Neuronal stem cell (in vitro differentiated cells): ENCODE results near the gene COMMD7.

Experiments used
- DNase-seq: peaks from one replicate; pipeline ENCODE4 v3.0.0-alpha.2; 2013; ENCODE audit warnings: low spot score
- H2AFZ ChIP-seq: one replicate; pipeline ENCODE4 v1.6.1; 2013; ENCODE audit warnings: mild to moderate bottlenecking, low read length, inconsistent platforms
- H2AK5ac ChIP-seq: 2 replicates; pipeline ENCODE4 v1.6.1; 2013; ENCODE audit warnings: low read depth, mild to moderate bottlenecking, inconsistent platforms, low read length, moderate library complexity, mixed read lengths
- H2BK120ac ChIP-seq: 2 replicates; pipeline ENCODE4 v1.6.1; 2013; ENCODE audit warnings: low read depth, mild to moderate bottlenecking, inconsistent platforms, low read length, moderate library complexity, mixed read lengths
- H2BK12ac ChIP-seq: one replicate; pipeline ENCODE4 v1.6.1; 2013; ENCODE audit warnings: low read length, inconsistent platforms
- H2BK15ac ChIP-seq: 2 replicates; pipeline ENCODE4 v1.6.1; 2013; ENCODE audit warnings: mild to moderate bottlenecking, low read length, inconsistent platforms, mixed read lengths
- H2BK5ac ChIP-seq: one replicate; pipeline ENCODE4 v1.6.1; 2013; ENCODE audit warnings: inconsistent platforms, mild to moderate bottlenecking, low read length, moderate library complexity
- H3K14ac ChIP-seq: one replicate; pipeline ENCODE4 v1.6.1; 2013; ENCODE audit warnings: low read length, inconsistent platforms
- H3K18ac ChIP-seq: 2 replicates; pipeline ENCODE4 v1.6.1; 2013; ENCODE audit warnings: low read length, inconsistent platforms
- H3K23ac ChIP-seq: 2 replicates; pipeline ENCODE4 v1.6.1; 2013; ENCODE audit warnings: low read depth, mild to moderate bottlenecking, mixed read lengths, low read length, inconsistent platforms; ENCODE audit not compliant: poor library complexity
- H3K27ac ChIP-seq: replicated peaks from 3 replicates; pipeline ENCODE4 v1.5.1; 2013; ENCODE audit warnings: low read length, inconsistent platforms
- H3K27me3 ChIP-seq, 3 experiments: 2 replicates each; pipeline ENCODE4 v1.6.1; 2013; ENCODE audit warnings: low read length in 3 of 3, mild to moderate bottlenecking in 2 of 3, inconsistent platforms in 1 of 3, low read depth in 1 of 3, mixed read lengths in 1 of 3, moderate library complexity in 1 of 3; ENCODE audit not compliant: control insufficient read depth in 3 of 3, insufficient read depth in 3 of 3
- H3K36me3 ChIP-seq, 2 donors: replicated peaks in 1 of 2; 2 replicates each; pipeline ENCODE4 v1.6.1; 2013; ENCODE audit warnings: low read length in 2 of 2; ENCODE audit not compliant: control insufficient read depth in 2 of 2, insufficient read depth in 2 of 2
- H3K4ac ChIP-seq: 2 replicates; pipeline ENCODE4 v1.6.1; 2013; ENCODE audit warnings: inconsistent platforms, mild to moderate bottlenecking, low read length, moderate library complexity
- H3K4me1 ChIP-seq, 2 donors: 1 replicate in 1 of 2; 2 replicates in 1 of 2; pipeline ENCODE4 v1.6.1; 2013; ENCODE audit warnings: low read length in 2 of 2, low read depth in 1 of 2; ENCODE audit not compliant: control insufficient read depth in 2 of 2, insufficient read depth in 1 of 2
- H3K4me2 ChIP-seq: one replicate; pipeline ENCODE4 v1.6.1; 2013; ENCODE audit warnings: mild to moderate bottlenecking, low read length, inconsistent platforms; ENCODE audit not compliant: insufficient read depth, poor library complexity, severe bottlenecking
- H3K4me3 ChIP-seq, 2 donors: 2 replicates each; pipeline ENCODE4 v1.5.1; 2013; ENCODE audit warnings: low read length in 2 of 2, mild to moderate bottlenecking in 2 of 2, inconsistent platforms in 1 of 2, moderate library complexity in 1 of 2
- H3K79me1 ChIP-seq: one replicate; pipeline ENCODE4 v1.6.1; 2013; ENCODE audit warnings: low read depth, mild to moderate bottlenecking, inconsistent platforms, low read length, moderate library complexity
- H3K9ac ChIP-seq: one replicate; pipeline ENCODE4 v1.6.1; 2013; ENCODE audit warnings: mild to moderate bottlenecking, low read depth, low read length, inconsistent platforms; ENCODE audit not compliant: poor library complexity
- H3K9me3 ChIP-seq, 2 donors: replicated peaks in 1 of 2; 2 replicates each; pipeline versions ENCODE3 to v1.6.1; 2013; ENCODE audit warnings: low read length in 2 of 2, mild to moderate bottlenecking in 2 of 2, inconsistent platforms in 1 of 2, low read depth in 1 of 2, mixed read lengths in 1 of 2, moderate library complexity in 1 of 2; ENCODE audit not compliant: control insufficient read depth in 2 of 2, insufficient read depth in 1 of 2
- H4K8ac ChIP-seq: one replicate; pipeline ENCODE4 v1.6.1; 2013; ENCODE audit warnings: low read depth, mild to moderate bottlenecking, inconsistent platforms, low read length, moderate library complexity
- H4K91ac ChIP-seq: one replicate; pipeline ENCODE4 v1.6.1; 2013; ENCODE audit warnings: low read length, low read depth, mild to moderate bottlenecking, inconsistent platforms; ENCODE audit not compliant: poor library complexity
- WGBS, 2 donors: extraction: QIAGEN DNeasy Blood & Tissue Kit; methylation state at CpG; one replicate each; pipeline ENCODE4 v1.1.7; 2013; ENCODE audit warnings: missing lambda C conversion rate in 2 of 2, mixed read lengths in 1 of 2; ENCODE audit not compliant: insufficient read length in 2 of 2, insufficient replicate concordance in 1 of 2; ENCODE audit errors: extremely low coverage in 2 of 2; 5-methylcytosine and 5-hydroxymethylcytosine counted together

COMMD7 gene

DNA sequence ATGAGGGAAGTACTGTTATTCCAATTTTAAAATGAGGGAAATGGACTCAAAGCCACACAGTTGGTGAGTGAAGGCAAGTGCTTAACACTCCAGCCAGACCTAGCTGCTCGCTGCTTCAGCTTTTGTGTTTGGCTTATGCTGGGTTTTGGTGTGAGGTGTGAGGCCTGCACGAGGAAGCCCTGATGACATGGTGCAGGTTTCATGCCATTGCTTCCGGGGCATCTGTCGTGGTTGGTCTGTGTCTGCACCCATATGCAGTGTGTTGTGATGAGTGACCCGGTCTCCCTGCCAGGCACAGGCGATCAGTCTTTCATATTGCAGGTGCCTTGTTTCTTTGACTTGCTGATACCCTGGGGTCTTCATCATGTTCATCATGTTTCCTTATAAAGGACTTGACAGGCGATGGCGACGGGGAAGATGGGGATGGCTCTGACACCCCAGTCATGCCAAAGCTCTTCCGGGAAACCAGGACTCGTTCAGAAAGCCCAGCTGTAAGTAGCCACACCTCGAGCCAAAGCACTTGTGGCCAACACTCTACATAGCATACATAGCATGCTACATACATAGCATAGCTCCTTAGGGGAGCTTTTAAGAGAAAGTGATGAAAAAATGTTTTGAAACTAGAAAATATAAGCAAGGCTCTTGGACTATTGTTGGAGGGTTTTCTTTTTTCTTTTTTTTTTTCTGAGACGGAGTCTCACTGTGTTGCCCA, 41.3 kb upstream of the COMMD7 start:
- H3K9me3 ChIP-seq: no peaks in the 10 kb centered on the region
- H4K8ac ChIP-seq: no peak overlapping the region
- H2AK5ac ChIP-seq: no peak overlapping the region
- H3K79me1 ChIP-seq: no peaks in the 10 kb centered on the region
- peaks cover 18 to 25% of the 10 kb centered on the region in 2 donors for H3K4me1 ChIP-seq
- no peak overlapping the region for H3K4me2 ChIP-seq
- no peak overlapping the region for H2BK120ac ChIP-seq
- H2BK12ac ChIP-seq: no peak overlapping the region
- H2AFZ ChIP-seq: no peak overlapping the region
- no peak overlapping the region for H2BK5ac ChIP-seq
- H3K4me3 ChIP-seq: peak overlapping the region in 1 of 2 donors; percentile 21
- no peak overlapping the region for H2BK15ac ChIP-seq
- no peak overlapping the region for H3K9ac ChIP-seq
- no peak overlapping the region for H3K23ac ChIP-seq
- H3K27me3 ChIP-seq: no peaks in the 10 kb centered on the region
- DNase-seq: no peak
- no peak overlapping the region for H3K18ac ChIP-seq
- no CpG with 5 or more reads among the region's 13 CpGs for WGBS, 2 donors
- peaks cover 35 to 82% of the 10 kb centered on the region in 2 donors for H3K36me3 ChIP-seq
- H3K27ac ChIP-seq: no peak overlapping the region
- H3K14ac ChIP-seq: no peak overlapping the region
- H3K4ac ChIP-seq: no peak overlapping the region
- H4K91ac ChIP-seq: no peak overlapping the region

DNA sequence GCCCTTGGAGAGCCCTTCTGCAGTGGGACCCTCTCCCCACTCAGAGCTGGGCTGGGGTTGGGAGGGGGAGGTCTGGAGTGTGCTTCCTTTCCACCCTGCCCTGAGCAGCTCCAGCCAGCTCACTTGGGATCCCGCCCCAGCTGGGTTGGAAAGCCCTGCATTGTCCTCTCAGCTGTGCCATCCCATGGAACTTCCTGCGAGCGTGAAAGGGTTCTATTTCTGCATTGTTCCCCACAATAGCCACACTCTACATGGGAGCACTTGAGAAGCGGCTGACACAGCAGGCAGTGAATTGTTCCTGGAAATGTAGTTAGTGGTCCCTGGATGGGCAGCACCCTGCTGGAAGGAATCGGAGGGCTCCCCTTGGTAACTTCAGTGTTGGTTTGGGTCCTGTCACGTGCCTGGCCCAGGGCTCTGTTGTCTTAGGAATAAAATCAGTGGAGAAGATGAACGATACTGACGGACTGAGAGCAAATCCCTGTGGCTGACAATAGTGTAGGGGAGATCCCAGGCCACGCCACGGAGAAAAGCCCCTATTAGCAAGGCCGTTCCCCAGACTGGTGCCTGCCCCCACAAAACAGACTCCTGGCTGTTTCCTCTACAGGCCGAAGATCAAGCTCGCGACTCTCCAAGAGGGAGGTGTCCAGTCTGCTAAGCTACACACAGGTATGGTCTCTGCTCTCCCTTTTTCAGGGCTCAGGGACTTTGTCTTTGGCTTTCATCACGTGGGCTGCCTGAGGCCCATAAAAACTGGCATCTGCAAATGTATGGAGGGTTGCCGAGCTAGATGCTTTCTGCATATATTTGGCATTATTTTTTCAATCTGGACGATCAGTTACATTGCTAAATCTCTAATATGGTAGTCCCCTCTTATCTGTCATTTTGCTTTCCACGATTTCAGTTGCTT, 37.7 kb upstream of the COMMD7 start:
- no CpG with 5 or more reads among the region's 18 CpGs for WGBS, 2 donors
- H3K27me3 ChIP-seq: no peaks in the 10 kb centered on the region
- peak overlapping the region; percentile 32 for H3K4ac ChIP-seq
- DNase-seq: peak; percentile 72
- peak overlapping the region; percentile 53 for H3K9ac ChIP-seq
- peak overlapping the region; percentile 97 for H3K27ac ChIP-seq
- peak overlapping the region; percentile 96 for H3K18ac ChIP-seq
- H3K14ac ChIP-seq: no peak overlapping the region
- H2BK15ac ChIP-seq: peak overlapping the region; percentile 82
- no peak overlapping the region for H2BK120ac ChIP-seq
- peak overlapping the region; percentile 93 for H2AK5ac ChIP-seq
- H3K79me1 ChIP-seq: peaks cover 4% of the 10 kb centered on the region
- H3K4me2 ChIP-seq: peak overlapping the region; percentile 44
- H2AFZ ChIP-seq: peak overlapping the region; percentile 69
- H3K23ac ChIP-seq: peak overlapping the region; percentile 50
- H3K4me1 ChIP-seq: peaks cover 35 to 42% of the 10 kb centered on the region in 2 donors
- H4K91ac ChIP-seq: peak overlapping the region; percentile 80
- H3K4me3 ChIP-seq: peak overlapping the region in 1 of 2 donors; percentile 36
- H2BK5ac ChIP-seq: peak overlapping the region; percentile 93
- H3K36me3 ChIP-seq: peaks cover 11 to 47% of the 10 kb centered on the region in 2 donors
- peak overlapping the region; percentile 93 for H2BK12ac ChIP-seq
- no peak overlapping the region for H4K8ac ChIP-seq
- H3K9me3 ChIP-seq: no peaks in the 10 kb centered on the region

DNA sequence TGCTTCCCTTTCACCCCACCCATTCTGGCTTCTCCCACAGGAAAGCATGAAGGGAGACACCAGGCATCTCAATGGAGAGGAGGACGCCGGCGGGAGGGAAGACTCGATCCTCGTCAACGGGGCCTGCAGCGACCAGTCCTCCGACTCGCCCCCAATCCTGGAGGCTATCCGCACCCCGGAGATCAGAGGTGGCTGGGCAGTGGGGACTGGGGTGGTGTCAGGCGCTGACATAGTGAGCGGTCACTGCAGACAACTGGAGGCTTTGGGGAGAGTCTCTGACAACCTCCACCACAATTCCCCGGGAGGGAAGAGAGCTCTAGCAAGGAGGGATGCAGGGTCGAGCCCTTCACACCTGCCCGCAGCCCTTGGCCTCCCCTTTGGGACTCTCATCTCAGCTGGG, 37.0 kb upstream of the COMMD7 start:
- H3K18ac ChIP-seq: peak overlapping the region; percentile 96
- peaks cover 38 to 42% of the 10 kb centered on the region in 2 donors for H3K4me1 ChIP-seq
- H4K91ac ChIP-seq: peak overlapping the region; percentile 80
- H4K8ac ChIP-seq: no peak overlapping the region
- H3K9me3 ChIP-seq: no peaks in the 10 kb centered on the region
- peak overlapping the region; percentile 93 for H2BK12ac ChIP-seq
- H3K4me3 ChIP-seq: peak overlapping the region in 1 of 2 donors; percentile 36
- peak overlapping the region; percentile 82 for H2BK15ac ChIP-seq
- peak; percentile 32 for DNase-seq
- peak overlapping the region; percentile 53 for H3K9ac ChIP-seq
- no CpG with 5 or more reads among the region's 16 CpGs for WGBS, 2 donors
- peak overlapping the region; percentile 44 for H3K4me2 ChIP-seq
- peak overlapping the region; percentile 93 for H2BK5ac ChIP-seq
- H3K36me3 ChIP-seq: peaks cover 8 to 41% of the 10 kb centered on the region in 2 donors
- H3K27me3 ChIP-seq: no peaks in the 10 kb centered on the region
- H3K23ac ChIP-seq: peak overlapping the region; percentile 50
- H2AFZ ChIP-seq: peak overlapping the region; percentile 69
- peak overlapping the region; percentile 97 for H3K27ac ChIP-seq
- peaks cover 6% of the 10 kb centered on the region for H3K79me1 ChIP-seq
- H2BK120ac ChIP-seq: peak overlapping the region; percentile 93
- H3K4ac ChIP-seq: peak overlapping the region; percentile 32
- H2AK5ac ChIP-seq: peak overlapping the region; percentile 93
- no peak overlapping the region for H3K14ac ChIP-seq
